HUES64 (cell line): ENCODE results near the gene RNF38.
A peak's percentile ranks its signal among the peaks of the same experiment; 100 is the strongest.
"Not testable (repeated sequence)": the region's sequence is repeated elsewhere in the genome, so short reads cannot be mapped to it uniquely, and the experiment has no call there.

Experiments
- H3K27ac ChIP-seq: 2 replicates; pipeline ENCODE4 v1.7.0; 2013; ENCODE audit warnings: low read depth, low read length, inconsistent platforms
- H3K27me3 ChIP-seq: 2 replicates; pipeline ENCODE4 v1.6.1; 2013; ENCODE audit warnings: mild to moderate bottlenecking, low read length; ENCODE audit not compliant: insufficient read depth
- H3K36me3 ChIP-seq: 2 replicates; pipeline ENCODE4 v1.6.1; 2013; ENCODE audit warnings: mild to moderate bottlenecking, low read length; ENCODE audit not compliant: insufficient read depth
- H3K4me1 ChIP-seq: 2 replicates; pipeline ENCODE4 v1.6.1; 2013; ENCODE audit warnings: mild to moderate bottlenecking, low read length, moderate library complexity; ENCODE audit not compliant: insufficient read depth
- H3K4me3 ChIP-seq: 2 replicates; pipeline ENCODE4 v1.5.1; 2013; ENCODE audit warnings: mild to moderate bottlenecking, low read length, moderate library complexity
- H3K9ac ChIP-seq: 2 replicates; pipeline ENCODE4 v1.6.1; 2013; ENCODE audit warnings: mild to moderate bottlenecking, low read depth, low read length
- H3K9me3 ChIP-seq: 2 replicates; pipeline ENCODE4 v1.6.1; 2013; ENCODE audit warnings: low read depth, low read length; ENCODE audit not compliant: insufficient read depth
- WGBS: fragments of 150-250, 120-280 bp; methylation state at CpG from one replicate; pipeline ENCODE4 v1.1.7; 2013; ENCODE audit warnings: missing lambda C conversion rate; 5-methylcytosine and 5-hydroxymethylcytosine counted together

RNF38 gene

DNA sequence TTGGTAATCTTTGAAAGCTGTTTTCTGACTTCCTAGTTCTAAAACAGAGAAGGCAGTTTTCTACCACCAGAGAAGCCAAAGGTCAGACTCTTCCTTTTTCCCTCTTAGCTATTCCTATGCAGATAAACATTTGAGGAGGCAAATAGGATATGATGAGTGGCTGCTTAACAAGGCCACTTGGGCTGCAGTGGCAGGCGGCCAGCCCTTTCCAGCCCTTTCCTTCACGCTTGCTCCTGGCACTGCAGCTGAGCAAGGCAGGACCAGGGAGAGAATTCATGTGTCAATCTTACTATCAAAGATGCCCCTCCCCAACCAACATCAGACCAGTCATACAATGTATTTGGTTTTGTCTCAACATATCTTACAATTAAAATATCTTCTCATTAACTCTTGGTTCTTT is 36.8 kb upstream of the RNF38 start:
- 77% methylated on average over 2 of the region's 2 CpGs for WGBS

DNA sequence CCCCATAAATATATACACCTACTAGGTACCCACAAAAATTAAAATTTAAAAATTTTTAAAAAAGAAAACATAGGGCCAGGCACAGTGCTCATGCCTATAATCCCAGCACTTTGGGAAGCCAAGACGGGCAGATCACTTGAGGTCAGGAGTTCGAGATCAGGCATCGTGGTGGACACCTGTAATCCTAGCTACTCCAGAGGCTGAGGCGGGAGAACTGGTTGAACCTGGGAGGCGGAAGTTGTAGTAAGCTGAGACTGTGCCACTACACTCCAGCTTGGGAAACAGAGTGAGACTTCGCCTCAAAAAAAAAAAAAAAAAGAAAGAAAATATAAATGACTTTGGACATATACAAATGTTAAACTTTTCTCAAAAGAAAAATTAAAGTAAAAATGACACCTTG is 33.3 kb upstream of the RNF38 start:
- H3K4me3 ChIP-seq: no peak overlapping the region
- H3K36me3 ChIP-seq: peaks cover 19% of the 10 kb centered on the region
- H3K27me3 ChIP-seq: no peaks in the 10 kb centered on the region
- WGBS: 94% methylated on average over 5 of the region's 6 CpGs
- peaks cover 27% of the 10 kb centered on the region for H3K4me1 ChIP-seq
- H3K27ac ChIP-seq: no peak overlapping the region
- no peak overlapping the region for H3K9ac ChIP-seq
- H3K9me3 ChIP-seq: no peaks in the 10 kb centered on the region

More for the DNA sequence above, 36.8 kb upstream of the RNF38 start:
- H3K9ac ChIP-seq: no peak overlapping the region
- H3K36me3 ChIP-seq: no peaks in the 10 kb centered on the region
- no peaks in the 10 kb centered on the region for H3K9me3 ChIP-seq
- no peak overlapping the region for H3K27ac ChIP-seq
- H3K27me3 ChIP-seq: no peaks in the 10 kb centered on the region
- no peak overlapping the region for H3K4me3 ChIP-seq
- peaks cover 22% of the 10 kb centered on the region for H3K4me1 ChIP-seq

DNA sequence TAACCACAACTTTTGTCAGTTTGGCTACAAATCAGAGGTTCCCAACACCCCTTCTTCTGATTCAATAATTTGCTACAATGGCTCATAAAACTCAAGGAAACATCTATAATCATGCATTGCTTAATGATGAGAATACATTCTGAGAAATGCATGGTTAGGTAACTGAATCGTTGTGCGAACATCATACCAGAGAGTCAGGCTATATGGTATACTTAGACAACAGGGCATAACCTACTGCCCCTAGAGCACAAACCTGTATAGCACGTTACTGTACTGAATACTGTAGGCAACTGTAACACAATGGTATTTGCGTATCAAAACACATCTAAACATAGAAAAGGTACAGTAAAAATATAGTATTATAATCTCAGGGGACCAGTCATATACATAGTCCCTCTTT is 31.0 kb upstream of the RNF38 start:
- Histone ChIP-seq H3K4me1 (peaks cover 18% of the 10 kb centered on the region; the same call in 1 of the 2 replicates), H3K27me3 (no peaks in the 10 kb centered on the region), H3K27ac (no peak overlapping the region), H3K9me3 (no peaks in the 10 kb centered on the region), H3K9ac (no peak overlapping the region), H3K36me3 (peaks cover 26% of the 10 kb centered on the region), H3K4me3 (no peak overlapping the region)
- 98% methylated on average over 2 of the region's 4 CpGs for WGBS

DNA sequence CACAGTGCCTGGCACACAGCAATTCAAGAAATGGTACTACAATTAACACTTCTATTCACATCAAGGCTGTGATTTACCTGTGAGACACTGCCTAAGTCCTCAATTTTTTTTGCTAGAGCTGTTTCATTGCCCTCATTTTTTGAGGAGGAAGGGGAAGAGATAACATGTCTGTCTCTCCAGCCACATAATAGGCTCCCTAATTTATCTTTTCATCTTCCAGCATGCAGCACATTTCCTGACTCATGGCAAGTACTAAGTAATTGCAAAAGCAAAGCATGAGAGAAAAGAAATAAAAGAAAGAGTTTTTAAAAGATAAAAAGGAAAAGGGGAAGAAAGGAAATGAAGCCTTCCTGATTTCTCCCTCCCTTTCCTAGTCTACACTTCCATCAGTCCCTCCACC is 26.9 kb upstream of the RNF38 start:
- Histone ChIP-seq H3K27ac (no peak overlapping the region), H3K36me3 (peaks cover 33% of the 10 kb centered on the region), H3K9ac (no peak overlapping the region), H3K4me1 (peaks cover 13% of the 10 kb centered on the region; the same call in 1 of the 2 replicates), H3K27me3 (no peaks in the 10 kb centered on the region), H3K4me3 (no peak overlapping the region), H3K9me3 (no peaks in the 10 kb centered on the region)

DNA sequence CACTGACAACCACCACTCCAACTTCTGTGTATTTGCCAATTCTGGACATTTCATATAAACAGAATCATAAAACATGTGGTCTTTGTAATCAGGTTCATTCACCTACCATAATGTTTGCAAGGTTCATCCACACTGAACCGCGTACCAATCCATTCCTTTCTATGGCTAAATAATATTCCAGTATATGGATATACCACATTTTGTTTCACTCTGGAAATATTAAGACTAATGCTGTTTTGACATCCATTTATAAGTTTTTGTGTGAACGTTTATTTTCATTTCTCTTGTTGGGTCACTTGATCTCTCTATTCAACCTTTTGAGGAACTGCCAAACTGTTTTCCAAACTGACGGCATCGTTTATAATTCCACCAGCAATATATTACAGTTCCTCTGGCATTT is 26.3 kb upstream of the RNF38 start:
- H3K27ac ChIP-seq: no peak overlapping the region
- no peaks in the 10 kb centered on the region for H3K9me3 ChIP-seq
- H3K4me3 ChIP-seq: no peak overlapping the region
- H3K36me3 ChIP-seq: peaks cover 36% of the 10 kb centered on the region
- no peak overlapping the region for H3K9ac ChIP-seq
- WGBS: 98% methylated on average over 3 of the region's 5 CpGs
- no peaks in the 10 kb centered on the region for H3K27me3 ChIP-seq
- H3K4me1 ChIP-seq: peaks cover 8% of the 10 kb centered on the region; the same call in 1 of the 2 replicates

DNA sequence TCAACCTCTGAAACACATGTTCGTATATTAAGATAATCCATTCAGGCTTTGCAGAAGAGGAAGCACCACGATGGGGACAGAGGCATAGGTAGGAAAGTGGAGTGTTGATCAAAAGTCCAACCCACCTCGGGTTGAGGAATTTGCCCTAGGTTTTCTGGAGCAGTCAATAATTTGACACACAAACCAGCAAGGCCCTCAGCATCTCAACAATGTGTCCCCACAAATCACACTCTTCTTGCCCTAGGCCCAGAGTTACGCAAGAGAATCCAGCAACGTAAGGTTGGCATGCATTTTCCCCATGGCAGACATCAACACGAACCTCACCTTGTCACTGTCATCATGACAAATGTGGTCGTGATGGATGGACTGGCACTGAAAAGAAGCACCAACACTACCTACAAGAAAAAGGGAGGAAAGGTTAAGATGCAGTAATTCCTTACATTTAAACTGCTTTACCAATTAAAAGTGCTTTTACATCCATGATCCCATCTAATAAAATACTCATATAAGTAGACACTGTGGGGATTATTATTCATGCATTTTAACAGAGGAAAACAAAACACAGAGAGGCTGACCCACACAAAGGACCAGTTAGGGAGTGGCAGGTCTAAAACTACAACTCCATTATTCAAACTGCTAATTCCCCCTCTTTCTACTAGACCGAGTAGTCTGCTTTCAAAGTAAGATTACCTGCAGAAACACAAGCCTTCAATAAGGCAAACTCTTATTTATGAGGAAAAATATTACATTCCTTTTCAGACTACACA is 24.4 kb upstream of the RNF38 start:
- 97% methylated on average over 8 of the region's 8 CpGs for WGBS
- Histone ChIP-seq H3K9ac (no peak overlapping the region), H3K4me1 (no peaks in the 10 kb centered on the region), H3K36me3 (peaks cover 38% of the 10 kb centered on the region), H3K9me3 (no peaks in the 10 kb centered on the region), H3K4me3 (no peak overlapping the region), H3K27ac (no peak overlapping the region), H3K27me3 (no peaks in the 10 kb centered on the region)

DNA sequence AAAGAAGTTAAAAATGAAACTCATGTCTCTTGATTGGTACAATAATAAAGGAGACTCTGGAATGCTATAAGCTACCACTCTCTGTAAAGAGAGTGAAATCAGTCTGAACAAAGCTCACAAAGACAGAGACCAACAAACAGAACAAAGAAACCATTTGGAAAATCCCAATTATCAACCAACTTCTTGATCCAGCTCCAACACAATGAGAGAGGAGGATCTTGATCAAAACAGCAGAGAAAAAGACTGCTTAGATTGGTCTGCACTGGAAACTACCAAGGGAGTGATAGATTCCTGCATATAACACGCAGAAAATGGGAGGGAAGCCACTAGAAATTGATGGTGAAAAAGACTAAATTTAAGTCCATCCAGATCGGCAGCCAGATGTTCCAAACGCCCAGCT is 23.1 kb upstream of the RNF38 start:
- no peaks in the 10 kb centered on the region for H3K27me3 ChIP-seq
- no peaks in the 10 kb centered on the region for H3K4me1 ChIP-seq
- 96% methylated on average over 3 of the region's 3 CpGs for WGBS
- H3K9me3 ChIP-seq: no peaks in the 10 kb centered on the region
- H3K4me3 ChIP-seq: no peak overlapping the region
- no peak overlapping the region for H3K9ac ChIP-seq
- peaks cover 32% of the 10 kb centered on the region for H3K36me3 ChIP-seq
- H3K27ac ChIP-seq: no peak overlapping the region

DNA sequence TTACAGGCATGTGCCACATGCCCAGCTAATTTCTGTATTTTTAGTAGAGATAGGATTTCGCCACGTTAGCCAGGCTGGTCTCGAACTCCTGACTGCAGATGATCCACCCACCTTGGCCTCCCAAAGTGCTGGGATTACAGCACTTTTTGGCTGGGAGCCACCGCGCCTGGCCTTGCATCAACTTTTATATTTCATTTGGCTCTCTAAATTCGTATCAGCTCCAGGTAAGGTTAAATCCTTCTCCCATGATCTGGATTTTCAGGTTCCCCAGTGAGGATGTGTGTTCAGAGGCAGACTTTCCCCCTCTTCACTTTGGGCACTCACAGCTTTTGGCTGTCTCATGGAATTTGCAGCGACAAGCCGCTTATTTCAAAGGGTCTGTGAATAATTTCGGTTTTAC is 16.8 kb upstream of the RNF38 start:
- no peaks in the 10 kb centered on the region for H3K9me3 ChIP-seq
- H3K4me3 ChIP-seq: no peak overlapping the region
- H3K4me1 ChIP-seq: peaks cover 22% of the 10 kb centered on the region
- H3K36me3 ChIP-seq: peaks cover 23% of the 10 kb centered on the region
- H3K9ac ChIP-seq: no peak overlapping the region
- H3K27ac ChIP-seq: peak overlapping the region; percentile 51; the same call in 1 of the 2 replicates
- 91% methylated on average over 9 of the region's 9 CpGs for WGBS
- no peaks in the 10 kb centered on the region for H3K27me3 ChIP-seq

DNA sequence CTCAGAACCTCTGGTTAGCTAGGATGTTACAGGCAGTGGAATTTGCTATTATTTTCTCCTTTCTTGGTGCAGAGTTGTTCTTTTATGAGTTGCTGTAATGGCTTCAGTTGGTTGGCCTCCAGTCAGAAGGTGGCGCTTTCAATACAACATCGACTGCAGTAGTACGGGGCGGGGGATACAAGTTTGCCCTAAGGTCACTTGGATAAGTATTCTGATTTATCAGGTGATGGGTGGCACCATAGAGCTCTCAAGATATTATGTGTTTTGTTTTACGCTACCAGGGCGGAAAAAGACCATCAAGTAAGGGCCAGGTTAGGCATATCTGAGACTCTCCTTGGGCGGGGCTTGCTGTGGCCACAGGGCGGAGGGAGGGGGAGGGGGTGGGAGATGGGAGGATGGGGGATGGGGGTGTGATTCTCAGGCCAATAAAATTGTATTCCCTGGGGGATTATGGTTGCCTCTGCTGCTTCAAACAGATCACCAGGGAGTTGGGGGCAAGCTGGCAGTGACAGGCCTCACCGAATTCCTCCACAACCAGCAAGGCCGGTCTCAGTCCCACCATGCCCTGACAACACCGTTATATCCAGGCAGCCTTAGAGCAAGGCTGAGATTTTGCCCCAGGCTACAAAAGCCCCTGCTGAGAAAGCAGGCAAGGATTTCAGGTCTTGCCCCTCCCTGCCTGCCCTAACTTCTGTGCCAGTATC is 15.9 kb upstream of the RNF38 start:
- H3K9me3 ChIP-seq: no peaks in the 10 kb centered on the region
- WGBS: 48% methylated on average over 11 of the region's 11 CpGs
- H3K27me3 ChIP-seq: no peaks in the 10 kb centered on the region
- H3K4me3 ChIP-seq: peak overlapping the region; percentile 29
- no peak overlapping the region for H3K9ac ChIP-seq
- peaks cover 22% of the 10 kb centered on the region for H3K4me1 ChIP-seq
- H3K36me3 ChIP-seq: peaks cover 17% of the 10 kb centered on the region
- H3K27ac ChIP-seq: peak overlapping the region; percentile 71

DNA sequence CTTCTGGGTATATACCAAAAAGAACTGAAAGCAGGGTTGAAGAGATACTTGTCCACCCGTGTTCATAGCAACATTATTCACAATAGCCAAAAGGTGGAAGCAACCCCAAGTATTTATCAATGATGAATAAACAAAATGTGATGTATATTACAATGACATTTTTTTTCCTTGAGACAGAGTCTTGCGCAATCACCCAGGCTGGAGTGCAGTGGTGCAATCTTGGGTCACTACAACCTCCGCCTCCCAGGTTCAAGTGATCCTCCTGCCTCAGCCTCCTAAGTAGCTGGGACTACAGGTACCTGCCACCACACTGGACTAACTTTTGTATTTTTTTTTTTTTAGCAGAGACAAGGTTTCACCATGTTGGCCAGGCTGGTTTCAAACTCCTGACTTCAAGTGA is 11.3 kb upstream of the RNF38 start:
- H3K9me3 ChIP-seq, H3K27ac ChIP-seq, H3K27me3 ChIP-seq, H3K4me3 ChIP-seq, H3K9ac ChIP-seq, H3K36me3 ChIP-seq: not testable (repeated sequence)
- H3K4me1 ChIP-seq: peaks cover 19% of the 10 kb centered on the region
- 93% methylated on average over 3 of the region's 3 CpGs for WGBS

DNA sequence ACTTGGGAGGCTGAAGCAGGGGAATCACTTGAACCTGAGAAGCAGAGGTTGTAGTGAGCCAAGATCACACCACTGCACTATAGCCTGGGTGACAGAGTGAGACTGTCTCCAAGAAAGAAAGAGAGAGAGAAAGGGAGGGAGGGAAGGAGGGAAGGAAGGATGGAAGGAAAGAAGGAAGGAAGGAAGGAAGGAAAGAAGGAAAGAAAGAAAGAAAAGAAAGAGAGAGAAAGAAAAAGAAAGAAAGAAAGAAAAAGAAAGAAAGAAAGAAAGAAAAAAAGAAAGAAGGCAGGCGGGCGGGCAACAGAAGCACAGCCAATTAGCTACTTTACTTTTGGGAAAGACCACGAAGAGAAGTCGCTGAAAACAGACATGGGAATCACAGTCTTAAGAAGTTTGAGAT is 9.0 kb upstream of the RNF38 start:
- H3K27ac ChIP-seq, H3K36me3 ChIP-seq: not testable (repeated sequence)
- WGBS: 97% methylated on average over 4 of the region's 4 CpGs

More for the DNA sequence above, 9.0 kb upstream of the RNF38 start:
- H3K9me3 ChIP-seq, H3K9ac ChIP-seq, H3K4me1 ChIP-seq, H3K27me3 ChIP-seq, H3K4me3 ChIP-seq: not testable (repeated sequence)
